ENCODE data around the gene DHRS1.

Gene DHRS1

GRCh38 chr14:24280797-24281460 is 18.7 kb downstream of the DHRS1 start:
- DNase-seq = no peak

- no peak for DNase-seq
These were observed 20.0 kb downstream of the DHRS1 start for GRCh38 chr14:24279301-24280186.

- no peak for DNase-seq
These were observed 21.2 kb downstream of the DHRS1 start for GRCh38 chr14:24278424-24278823.

- DNase-seq = no peak
These were observed 21.8 kb downstream of the DHRS1 start for GRCh38 chr14:24277606-24278321.

DNA sequence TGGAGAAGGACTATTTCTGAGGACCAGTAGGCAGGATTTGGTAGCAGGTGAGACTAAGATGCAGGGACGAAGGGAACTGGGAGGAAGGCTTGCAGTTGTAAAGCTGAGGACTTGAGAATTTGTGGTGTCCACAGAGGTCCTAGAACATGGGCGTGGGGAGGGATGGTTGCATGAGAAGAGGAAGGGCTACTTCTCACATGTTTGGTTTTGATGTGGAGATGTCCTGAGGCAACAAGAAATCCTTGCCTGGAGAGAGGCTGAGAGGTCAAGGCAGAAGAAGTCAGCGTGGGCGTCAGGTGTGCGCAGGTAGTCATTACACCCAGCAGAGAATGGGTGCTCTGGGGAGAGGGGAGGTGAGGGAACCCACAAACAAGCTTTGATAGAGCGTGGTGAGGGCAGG is 22.5 kb downstream of the DHRS1 start:
- no peak for DNase-seq

- no peak for DNase-seq
These were observed 25.5 kb downstream of the DHRS1 start for GRCh38 chr14:24274101-24274543.

GRCh38 chr14:24273422-24273998 is 26.1 kb downstream of the DHRS1 start:
- DNase-seq = peak; percentile 2

DNA sequence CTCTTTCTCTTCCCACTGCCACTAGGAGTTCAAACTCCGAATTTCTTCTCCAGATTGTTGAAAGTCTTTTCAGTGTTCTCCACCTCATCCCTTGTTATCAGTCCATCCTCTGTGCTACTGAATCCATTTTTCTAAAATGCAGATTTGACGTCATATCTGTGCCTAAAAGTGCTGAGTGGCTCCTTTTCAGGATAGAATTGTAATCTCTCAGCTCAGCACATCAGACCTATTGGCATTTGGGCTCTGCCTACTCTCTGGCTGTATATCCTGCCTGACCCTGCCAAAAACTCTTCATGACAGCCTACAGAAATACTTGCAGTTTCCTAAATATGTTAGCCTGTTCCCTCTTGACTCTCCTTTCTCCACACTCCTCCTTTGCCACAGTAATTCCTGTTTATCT is 27.1 kb downstream of the DHRS1 start:
- no peak for DNase-seq

- no peak for DNase-seq
These were observed 27.7 kb downstream of the DHRS1 start for GRCh38 chr14:24271834-24272263.

- peak; percentile 80 for DNase-seq
These were observed 28.3 kb downstream of the DHRS1 start, which contains the start of gene RABGGTA for GRCh38 chr14:24271134-24271833. RABGGTA (minus strand) TSS chr14:24271597; CDS start chr14:24271115, 482 bp downstream.

- DNase-seq = no peak
These were observed 28.9 kb downstream of the DHRS1 start for GRCh38 chr14:24270537-24271133.

GRCh38 chr14:24269910-24270536 is 29.6 kb downstream of the DHRS1 start:
- DNase-seq = no peak

- no peak for DNase-seq
These were observed 30.2 kb downstream of the DHRS1 start for GRCh38 chr14:24269368-24269767.

GRCh38 chr14:24268225-24268624 is 31.4 kb downstream of the DHRS1 start:
- no peak for DNase-seq

- DNase-seq = no peak
These were observed 32.1 kb downstream of the DHRS1 start for GRCh38 chr14:24267516-24267915.

DNA sequence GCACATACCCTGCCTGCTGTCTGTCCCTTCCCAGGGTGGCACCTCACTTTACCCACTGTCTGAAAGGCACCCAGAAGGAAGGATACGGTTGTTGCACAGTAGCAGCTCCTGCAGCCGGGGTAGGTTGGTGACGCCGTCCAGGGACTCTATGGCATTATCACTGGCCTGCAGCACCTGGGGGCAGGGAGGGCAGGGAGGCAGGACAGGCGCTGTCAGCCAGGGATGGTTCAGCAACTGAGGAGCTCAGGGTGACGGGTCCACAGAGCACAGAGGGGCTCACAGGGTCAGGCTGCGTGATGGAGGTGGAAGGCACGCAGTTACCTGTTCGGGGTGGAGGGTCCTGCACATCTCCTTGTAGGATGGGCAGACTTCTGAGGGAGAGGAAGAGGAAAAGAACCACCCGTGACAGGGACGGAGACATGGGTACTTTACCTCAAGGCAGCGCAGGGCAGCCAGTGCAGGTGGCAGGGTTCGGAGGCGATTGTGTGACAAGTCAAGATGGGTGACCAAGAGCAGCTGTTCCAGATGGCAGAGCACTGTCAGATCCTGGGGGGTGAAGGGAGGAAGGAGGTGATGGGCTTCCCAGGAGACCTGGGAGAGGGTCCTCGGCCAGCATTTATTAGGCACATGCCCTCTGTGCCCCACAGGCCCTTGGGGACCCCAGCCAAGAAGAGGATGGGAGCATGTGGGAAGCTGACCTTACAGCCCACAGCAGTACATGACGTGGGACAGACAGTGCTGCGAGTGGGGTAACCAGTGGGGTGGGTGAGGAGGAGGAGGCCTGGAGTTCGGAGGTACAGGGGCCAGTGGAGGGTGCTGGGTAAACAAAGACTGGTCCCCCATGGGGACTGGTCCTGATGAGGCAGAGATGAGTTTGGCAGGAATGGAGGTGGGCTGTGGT is 33.0 kb downstream of the DHRS1 start:
- no peak for DNase-seq

DNA sequence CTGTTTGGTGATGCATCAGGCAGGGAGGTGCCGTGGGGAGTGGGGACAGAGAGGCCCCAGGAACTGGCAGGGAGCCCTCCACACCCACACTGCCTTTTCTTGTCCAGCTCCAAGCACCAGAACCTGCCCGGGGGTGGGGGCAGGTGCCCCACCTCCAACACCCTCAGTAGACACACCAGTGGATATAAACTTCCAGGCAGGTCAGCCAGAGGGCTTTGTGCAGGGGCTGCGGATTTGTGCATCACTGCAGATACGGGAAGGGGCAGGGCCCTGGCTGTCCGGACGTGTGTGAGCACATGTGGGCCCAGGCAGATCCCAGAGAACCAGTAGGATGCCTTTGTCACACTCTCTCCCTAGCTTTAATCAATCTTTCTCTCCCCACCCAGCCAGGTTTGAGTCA is 35.3 kb downstream of the DHRS1 start:
- no peak for DNase-seq

- no peak for DNase-seq
These were observed 35.7 kb downstream of the DHRS1 start for GRCh38 chr14:24263848-24264247.

DNA sequence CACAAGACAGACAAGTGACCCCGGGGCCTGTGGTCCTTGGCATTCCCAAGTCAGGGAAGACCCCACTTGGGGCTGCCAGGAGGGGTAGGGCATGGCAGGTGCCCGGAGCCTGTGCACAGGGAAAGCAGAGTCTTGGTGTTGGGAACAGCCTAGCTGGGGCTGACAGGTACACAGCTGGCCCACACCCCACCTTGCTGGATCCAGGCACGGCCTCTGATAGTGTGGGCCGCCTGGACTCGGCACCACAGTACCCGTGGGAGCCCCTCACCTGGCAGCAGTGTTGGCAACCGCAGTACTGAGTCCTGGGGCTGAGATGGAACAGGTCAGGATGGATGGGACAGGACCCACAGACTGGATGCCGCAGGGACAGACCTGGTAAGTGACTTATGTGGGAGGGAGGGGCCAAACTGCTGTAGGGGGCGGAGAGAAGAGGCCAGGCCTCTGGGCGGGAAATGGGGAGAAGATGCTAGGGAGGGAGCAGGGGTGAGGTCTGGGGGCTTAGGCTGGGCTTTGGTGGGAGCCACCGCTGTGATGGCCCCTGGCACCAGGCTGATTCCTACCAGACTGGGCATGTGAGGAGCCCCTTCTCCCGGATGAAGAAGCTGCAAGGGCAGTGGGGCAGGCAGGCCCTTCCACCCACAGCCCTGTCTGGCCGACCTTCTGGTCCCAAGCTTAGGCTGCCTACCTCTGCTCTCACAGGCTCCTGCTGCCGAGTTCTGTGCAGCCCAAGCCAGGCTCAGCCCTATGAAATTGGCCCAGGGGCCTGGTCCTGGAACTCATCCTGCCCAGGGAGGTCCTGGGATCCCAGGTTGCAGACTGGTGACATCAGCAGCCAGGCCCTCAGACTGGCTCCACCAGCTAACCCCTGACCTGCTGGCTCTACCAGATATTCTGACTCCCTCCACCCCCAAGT is 36.5 kb downstream of the DHRS1 start, which contains the start of gene TGM1:
TGM1 (minus strand) TSS at position 357 of the 913 bp plus-strand sequence. CDS start 825 bp downstream, outside the sequence.
- DNase-seq = no peak

All from kidney glomerular epithelial cell (primary cell).